ENCODE results near the gene TTC34.
A peak's percentile ranks its signal among the peaks of the same experiment; 100 is the strongest.

The TTC34 gene, protein sequence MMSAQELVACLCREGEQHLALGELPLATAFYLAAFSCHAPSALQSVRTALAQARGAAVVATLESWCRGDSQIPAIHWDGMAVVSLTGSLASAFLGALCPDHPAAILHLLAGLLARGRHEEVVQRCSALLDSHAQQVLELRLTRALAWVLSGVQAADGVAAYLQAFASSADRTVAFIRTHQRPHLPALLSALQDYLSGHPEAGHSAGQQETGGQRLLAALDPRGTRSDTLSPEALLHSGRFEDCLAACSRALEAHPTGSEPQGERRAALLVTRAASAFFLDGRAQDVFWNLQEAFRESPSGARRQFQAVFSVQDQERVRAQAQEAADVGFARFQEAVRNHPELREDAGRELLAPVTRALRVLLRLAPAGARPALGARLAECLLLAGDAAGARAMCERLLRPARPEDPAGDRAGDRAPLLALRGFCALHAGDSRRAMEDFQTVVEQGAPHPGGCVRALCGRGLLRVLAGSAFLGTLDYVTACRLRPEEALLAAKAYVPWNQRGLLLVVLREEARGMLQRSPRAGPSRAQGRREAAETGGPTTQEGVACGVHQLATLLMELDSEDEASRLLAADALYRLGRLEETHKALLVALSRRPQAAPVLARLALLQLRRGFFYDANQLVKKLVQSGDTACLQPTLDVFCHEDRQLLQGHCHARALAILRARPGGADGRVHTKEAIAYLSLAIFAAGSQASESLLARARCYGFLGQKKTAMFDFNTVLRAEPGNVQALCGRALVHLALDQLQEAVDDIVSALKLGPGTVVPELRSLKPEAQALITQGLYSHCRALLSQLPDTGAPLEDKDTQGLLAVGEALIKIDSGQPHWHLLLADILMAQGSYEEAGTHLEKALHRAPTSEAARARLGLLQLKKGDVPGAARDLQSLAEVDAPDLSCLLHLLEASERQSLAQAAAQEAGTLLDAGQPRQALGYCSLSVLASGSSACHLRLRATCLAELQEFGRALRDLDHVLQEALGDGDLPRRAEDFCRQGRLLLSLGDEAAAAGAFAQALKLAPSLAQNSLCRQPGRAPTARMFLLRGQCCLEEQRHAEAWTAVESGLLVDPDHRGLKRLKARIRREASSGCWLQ

DNA sequence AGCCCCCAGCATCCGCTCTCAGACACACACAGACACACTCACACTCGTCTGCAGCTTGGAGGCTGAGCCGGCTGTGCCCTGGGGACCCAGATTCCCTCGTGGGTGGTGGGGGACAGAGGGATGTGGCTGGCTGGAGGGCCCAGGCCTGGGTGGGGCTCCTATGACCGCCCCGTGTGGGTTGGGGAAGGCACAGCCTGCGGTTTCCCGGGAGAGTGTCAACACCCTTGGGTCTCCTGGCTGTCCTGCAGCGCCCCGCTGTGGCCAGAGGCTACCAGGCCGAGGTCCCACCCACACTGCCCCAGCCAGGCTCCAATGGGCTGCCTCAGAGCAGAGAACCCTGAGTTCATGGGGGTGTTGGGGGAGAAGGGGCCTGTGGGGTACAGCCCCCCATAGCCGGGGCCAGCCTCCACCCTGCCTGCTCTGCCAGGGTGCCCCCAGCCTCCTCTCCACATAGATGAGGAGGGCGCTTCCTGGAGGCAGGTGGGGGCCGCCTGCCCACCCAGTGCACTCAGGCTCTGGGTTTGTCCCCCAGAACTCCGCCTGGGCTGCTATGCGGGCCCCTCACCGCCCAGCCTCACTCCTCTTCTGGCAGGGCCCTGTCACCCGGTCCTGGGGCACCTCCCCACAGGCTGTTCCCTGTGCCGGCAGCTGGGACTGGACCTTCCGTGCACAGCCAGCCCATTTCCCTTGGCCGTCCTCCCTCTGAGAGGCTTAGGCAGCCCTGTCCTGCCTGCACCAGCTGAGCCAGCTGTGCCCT lies at the start of gene TTC34:
Gene TTC34 (minus strand): TSS at position 159 of the 757 bp plus-strand sequence. CDS start 866 bp downstream, outside the sequence.
- DNase-seq = peak; percentile 74

DNA sequence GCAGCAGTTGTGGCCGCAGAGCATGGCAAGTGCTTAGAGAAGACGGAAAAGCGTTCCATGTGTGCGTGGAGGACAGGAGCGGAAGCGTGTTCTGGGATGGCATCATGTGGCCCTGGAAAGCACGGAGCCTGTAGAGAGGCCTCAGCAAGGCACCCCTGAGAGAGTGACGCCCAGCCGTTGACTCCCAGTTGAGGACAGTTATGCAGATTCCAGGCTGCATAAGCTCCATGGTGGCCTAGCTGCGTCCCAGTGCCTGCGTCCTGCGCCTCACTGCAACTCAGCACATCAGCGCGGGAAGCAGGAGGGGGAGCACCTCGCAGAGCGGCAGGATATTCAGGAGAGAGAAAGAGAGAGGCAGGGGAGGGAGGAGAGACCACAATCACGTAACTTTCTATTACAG lies 49.0 kb upstream of the TTC34 start:
- no peak for DNase-seq

DNA sequence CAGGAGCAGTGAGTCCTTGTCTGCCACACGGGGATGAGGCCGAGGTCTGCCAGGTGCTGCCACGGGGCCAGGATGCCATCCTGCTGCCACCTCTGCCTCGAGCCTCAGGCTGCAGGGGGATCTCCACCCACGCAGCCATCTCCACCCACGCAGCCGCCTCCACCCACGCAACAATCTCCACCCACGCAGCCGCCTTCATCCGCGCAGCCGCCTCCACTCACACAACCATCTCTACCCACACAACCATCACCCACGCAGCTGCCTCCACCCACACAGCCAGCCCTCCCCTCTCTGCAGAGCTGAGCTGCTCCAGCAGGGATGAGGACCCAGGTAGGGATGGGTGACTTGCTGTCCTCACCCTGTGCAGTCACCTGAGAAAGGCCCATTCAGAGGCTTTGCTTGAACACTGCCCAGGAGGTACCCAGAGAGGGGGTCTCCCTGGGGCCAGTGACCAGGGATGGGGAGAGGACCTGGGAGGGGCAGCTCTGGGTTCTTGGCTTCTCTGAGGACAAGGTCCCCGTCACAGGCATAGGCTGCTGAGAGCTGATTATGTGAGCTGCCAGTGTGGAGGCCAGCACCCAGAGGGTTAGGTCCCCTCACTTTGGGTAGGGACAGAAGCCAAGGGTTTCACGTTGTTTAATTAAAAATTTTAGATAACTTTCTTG lies 46.6 kb upstream of the TTC34 start:
- DNase-seq = no peak

DNA sequence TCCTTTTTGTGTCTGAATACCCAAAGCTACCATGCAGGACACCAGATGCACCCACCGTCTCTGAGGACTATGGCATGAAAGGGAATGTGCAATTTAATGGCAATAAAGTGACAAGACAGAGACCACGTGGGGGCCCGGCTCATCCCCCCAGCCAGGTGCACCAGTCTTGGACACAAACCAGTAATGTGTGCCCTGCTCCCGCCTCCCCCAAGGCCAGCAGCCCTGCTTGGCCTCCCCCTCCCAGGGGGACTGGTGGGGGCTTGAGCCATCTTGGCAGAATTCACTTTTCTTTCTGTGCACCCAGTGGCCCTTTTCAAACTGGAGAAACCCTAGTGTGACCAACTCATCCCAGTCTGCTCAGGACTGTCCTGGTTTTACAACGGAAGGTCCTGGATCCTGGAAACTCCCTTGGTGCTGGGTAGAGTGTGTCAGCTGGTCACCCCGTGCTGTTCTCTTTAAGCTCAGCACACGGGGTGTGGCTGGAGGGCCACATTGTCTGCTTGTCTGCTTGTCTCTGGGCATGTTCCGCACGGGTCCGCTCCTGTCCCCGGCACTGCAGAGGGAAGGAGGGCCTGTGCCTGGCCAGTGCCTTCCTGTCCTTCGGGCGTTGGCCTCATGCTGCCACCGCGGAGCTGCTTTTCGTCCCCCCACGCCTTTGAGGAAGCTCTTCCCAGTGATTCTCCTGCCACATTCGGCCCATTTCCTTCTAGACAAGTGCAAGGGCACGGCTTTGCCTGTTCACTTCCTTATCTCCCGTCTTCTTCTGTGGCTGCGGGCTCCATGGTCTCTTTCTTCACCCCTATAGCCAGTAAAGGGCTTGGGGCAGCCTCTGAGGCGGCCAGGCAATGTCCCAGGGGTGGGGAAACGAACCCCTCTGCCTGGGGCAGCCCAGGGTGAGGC lies 45.8 kb upstream of the TTC34 start:
- DNase-seq = no peak

DNA sequence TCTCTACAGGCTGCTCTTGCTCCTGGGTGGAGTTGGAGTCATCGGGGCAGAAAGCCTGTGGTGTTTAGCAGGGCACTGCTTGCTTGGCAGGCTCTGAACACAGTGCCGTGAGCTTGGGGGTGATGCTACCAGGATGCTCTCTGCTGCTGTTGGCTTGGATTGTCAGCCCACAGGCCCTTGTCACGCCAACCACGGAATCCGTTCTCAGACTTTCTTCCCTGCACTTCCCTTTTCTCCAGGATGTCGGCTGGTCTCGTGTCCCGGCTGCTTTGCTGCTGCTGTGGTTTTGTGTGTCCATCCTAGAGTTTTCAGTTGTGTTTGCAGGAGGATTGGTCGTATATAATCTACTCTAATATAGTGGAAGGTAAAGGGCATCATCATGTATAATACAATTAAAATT lies 44.4 kb upstream of the TTC34 start:
- DNase-seq = no peak

DNA sequence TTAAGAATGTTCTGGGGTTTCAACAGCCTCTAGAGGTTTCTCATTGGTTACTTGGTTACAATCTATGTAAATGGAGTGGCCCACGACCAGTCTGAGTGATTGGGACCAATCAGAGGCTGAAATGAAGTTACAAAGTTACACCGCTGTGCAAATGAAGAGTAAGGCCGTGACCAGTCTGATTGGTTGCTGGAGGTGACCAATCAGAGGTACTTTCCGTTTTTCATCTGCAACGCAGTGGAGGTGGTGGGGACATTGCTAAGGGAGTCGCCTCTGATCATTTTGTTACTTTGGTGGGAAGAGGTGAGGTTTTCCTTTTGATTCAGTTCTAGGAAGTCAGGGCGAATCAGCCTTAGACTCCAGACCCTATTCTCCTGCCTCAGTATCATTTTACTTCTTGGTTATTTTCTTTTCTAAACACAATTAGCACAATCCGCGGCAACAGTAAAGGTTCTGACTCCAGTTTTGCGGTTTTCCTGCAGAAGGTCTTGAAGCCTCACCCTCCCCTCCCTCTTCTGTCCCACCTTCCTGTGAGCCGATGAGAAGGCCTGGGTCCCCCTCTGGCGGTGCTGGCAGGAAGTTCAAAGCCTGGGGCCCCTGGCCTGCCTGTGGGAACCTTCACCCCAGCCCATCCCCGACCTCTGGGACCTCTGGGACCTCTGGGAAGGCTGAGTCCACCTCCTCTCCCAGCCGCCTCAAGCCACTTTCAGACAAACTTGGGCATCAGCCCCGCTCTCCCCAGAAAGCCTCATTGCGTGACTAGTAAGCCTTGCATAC lies 38.7 kb upstream of the TTC34 start:
- peak; percentile 69 for DNase-seq

DNA sequence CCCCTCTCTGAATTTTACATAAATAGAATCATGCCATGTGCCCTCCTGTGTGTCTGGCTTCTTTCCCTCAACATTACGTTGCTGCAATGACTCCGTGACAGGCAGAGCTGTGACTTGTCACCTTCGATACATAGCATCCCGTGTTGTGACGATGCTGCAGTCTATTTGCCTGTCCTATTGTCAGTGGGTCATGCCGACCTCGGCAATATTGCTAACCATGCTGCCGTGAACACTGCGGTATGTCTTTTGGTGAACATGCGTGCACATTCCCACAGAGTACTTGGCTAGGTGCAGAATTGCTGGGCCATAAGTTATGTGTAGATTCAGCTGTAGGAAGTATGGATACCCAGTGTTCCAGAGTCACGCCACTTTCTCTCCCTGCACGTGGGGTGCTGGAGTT lies 36.3 kb upstream of the TTC34 start:
- DNase-seq = no peak

DNA sequence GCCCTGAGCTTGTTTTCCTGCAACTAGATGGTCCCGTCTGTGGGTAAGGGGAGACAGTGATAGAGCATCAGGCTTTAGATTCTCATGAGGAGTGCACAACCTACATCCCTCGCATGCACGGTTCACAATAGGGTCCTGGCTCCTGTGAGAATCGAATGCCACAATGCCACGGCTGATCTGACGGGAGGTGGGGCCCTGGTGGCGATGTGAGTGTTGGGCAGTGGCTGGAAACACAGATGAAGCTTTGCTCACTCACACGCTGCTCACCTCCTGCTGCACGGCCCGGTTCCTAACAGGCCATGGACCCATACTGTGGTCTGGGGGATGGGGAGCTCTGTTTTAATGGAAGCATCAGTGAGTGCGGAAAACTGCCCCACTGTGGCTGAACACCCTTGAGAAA lies 35.8 kb upstream of the TTC34 start:
- DNase-seq = no peak

DNA sequence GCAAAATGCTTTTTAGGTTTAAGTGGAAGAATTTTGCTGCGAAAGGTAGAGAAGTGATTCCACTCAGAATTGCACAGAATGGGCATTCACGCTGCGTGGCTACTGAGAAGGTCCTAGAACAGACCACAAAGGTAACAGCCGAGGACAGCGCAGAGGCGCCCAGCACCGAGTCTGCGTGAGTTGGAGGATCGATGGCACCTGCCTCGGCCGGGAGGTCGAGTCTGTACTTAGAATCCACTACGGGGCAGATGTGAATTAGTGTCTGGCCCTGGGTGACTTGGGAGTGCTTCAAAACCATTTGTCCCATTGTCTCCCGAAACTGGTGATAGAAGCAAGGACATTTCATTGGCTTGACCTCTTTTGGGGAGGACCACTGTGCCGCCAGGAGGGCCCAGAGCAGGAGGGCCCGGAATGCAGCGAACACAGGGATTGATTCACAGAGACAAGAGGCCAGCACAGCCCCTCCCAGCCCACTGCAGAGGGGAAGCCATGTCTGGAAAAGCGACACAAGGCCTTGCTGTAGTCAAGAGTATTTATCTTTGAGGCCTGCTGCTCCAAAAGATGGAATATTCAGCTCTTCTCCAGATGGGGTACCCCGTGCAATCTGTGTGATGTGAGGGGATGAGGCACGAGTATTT lies 35.0 kb upstream of the TTC34 start:
- no peak for DNase-seq

DNA sequence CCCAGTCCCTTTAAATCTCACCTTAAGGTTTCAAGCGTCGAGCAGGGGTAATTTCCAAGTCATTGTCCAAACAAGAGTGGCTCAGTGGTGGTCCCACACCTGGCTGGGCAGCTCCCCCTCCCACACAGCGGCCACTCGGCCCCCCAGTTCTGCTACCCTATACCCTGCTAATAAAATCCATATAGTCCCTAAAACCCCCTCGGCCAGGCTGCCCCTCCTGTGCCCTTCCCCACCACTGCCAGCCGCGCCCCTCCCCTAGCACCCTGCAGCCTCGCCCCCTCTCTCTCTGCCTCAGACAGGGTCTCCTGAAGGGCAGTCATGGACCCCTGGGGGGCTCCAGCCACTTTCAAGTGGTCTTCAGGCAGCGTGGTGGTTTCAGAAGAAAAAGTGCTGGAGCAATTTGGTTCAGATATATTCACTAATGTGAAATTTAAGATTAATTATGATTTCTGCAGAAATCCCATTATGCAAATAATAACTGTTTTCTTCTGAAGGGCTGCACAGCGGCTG lies 34.2 kb upstream of the TTC34 start:
- no peak for DNase-seq

DNA sequence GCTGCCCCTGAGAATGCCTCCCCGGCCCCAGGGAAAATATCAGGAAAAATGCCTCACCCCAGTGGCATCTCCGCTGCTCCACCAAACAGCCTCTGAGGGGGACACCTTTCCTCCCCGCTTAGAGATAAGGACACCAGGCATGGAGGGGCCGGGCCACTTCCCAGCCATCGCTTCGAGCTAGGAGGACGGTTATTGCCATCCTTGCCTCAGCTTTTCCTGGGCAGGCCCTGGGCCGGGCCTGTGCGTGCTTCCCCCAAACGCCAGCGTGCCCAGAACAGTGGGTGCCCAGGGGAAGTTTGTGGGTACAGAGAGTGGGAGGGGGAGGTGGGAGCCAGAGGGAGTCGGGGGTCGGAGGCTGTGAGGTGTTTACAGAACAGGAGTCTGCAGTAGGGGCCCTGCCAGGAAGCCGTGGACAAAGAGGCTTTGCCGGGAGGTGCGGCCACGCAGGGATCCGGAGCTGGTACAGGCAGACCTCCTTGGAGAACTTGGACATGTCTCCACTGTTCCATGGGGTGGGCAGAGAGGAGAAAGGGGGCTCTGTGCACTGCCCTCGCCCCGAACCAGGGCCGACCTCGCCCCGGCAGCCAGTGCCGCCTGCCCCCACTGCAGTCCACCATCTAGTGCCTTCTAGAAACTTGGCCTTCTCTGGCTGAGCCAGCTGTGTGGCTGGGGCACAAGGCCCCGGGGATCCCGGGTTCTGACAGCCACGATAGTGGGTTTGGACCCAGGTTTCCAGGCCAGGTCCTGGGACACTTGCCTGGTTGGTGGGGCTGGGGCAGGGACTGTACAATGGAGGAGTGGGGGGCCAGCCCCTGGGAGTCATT lies 33.5 kb upstream of the TTC34 start:
- no peak for DNase-seq

DNA sequence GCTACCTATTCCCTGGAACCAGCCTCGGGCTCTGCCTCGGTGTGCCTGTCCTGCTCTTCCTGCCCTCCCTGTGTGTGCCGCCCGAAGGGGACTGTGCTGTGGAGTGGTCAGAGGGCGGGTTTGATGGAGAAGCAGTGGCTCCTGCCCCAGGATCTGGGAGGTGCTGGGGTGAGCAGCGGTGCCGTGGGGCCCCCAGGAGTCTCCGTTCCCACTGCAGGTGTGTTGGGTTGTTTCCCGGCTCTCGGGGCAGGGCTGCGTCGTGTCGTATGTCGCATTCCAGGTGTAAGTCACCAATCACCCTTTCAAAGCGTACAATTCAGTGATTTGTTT lies 32.6 kb upstream of the TTC34 start:
- DNase-seq = no peak

DNA sequence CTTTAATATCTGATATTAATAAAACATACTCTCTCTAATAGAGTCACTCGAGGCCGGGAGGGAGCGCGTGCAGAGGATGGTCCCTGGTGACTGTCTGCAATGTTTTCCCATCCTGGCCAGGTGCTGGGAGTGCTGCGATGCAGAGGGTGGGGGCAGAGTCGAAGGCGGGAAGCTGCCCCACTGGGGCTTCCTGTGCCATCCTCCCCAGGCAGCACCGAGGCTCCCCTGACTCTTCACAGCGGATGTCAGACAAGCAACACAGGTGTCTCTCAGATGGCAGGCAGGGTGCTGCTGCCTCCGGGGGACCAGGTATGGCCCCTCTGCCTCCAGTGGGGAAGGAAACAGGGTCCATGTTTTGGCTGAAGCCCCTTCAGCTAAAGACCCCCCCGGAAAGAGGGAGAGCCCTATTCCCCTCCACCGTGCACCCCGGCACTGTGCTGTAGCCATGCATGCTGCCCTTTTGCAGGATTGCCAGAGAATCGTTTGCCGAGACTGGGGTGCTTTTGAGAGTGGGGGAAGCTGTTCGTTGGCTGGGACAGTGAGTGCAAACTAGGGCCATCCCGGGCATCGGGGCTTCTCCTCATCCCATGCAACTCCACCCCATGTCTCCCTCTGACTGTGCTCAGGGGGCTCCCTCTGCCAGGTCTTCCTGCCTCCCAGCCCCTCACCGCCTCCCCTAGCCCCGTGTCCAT lies 32.1 kb upstream of the TTC34 start:
- no peak for DNase-seq

DNA sequence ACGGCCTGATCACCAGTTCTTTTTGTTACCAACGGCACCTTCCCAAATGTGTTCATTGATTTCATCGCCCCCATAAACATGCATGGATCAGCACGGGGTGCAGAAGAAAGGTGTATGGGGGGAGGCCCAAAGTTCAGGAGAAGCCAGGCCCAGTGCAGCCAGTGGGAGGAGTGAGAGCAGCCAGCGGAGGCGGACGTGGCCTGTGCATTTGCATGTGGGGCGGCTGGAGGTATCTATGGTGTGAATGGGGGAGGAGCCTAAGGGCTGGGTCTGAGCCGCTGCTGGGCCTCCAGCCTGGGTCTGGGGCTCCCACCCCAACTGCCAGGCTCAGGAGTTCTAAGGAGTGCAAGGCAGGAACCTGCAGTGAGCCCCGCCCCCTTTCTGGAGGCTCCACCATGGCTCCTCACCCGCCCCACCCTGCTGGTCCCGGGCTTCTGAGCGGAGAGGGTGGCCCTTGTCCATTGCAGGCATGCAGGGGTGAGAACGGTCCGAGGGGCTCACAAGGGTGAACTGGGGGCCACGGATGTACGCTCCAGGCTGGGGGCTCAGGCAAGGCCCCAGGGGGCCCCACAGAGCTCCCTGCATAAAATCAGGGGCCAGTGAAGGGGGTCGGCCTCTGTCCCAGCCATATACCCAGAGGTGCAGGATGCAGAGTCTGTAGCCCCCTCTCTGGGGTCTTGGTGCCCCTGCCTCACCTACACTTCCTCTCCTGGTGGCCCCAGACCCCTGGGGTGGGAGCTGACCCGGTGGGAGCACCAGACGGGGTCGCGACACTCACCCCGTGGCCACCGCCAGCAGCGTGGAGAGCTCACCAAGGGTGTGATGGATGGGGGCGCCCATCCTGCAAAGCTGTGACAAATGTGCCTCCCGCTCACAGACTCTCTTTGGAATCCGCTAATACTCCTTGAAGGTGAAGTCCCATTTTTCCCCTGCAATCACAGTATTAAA lies 31.3 kb upstream of the TTC34 start:
- DNase-seq = no peak

DNA sequence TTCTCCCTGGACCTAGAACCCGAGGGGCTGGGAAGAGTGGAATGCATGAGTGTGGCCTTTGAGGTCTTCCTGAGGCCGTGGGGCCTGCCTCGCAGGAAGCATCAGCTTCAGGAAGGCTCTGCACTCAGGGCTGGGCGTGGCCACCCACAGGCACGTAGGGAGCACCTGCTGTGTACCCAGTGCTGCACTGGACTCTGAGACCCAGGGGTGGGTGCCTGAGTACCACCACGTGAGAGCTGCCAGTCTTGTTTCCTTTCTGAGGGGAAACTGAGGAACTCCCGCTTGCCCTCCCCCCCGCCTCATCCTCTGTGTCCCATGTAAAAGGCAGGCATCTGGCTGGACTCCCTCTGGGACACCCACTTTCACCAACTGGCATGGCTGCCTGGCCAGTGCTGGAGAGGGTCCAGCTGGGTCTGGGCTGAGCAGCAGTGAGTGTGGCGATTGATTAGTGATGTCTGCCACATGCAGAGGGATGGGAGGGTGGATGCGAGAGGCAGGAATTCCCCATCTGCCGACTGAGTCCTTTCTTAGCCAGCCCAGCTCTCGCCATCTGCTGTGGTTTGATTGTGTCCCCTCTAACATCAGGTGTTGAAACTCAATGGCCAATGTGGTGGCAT lies 30.2 kb upstream of the TTC34 start:
- no peak for DNase-seq

DNA sequence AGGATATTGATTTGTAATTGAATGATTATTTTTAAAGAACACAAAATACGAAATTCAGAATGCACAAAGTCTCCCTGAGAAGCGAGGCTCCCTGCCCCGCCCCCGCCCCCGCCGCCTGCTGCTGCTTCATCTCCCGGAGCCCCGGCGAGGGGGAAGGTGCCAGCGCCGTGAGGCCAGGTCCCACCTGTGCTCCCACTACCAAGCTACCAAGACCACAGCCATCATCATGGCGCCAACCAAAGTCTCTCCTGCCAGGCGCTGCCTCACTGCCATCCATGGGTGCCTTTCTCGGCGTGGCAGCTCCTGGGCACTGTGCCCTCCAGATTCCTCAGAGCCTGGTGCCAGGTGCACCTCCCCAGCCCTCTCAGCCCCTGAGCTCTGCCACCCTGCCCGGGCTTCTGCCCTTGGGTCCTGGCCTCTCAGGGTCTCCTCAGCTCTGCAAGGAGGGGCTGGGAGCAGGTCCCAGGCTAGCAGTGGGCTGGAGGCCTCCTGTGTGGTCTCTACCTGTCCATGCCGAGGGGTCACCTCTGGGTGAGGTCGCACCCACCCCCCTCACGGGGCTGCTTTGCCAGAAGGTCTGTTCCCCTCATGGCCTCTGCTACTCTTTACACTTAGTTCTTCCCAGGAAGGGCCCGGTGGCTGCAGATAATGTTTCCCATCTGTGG lies 29.4 kb upstream of the TTC34 start:
- no peak for DNase-seq

All from activated CD4-positive, alpha-beta T cell treated with anti-CD3 and anti-CD28 coated beads for 48 hours (primary cell).